K562 (cell line): ENCODE measurements around the gene ZFP64.

Experiments
- GTF2F1 ChIP-seq: IDR thresholded peaks from 2 replicates; pipeline ENCODE4 v1.6.1; 2011; ENCODE audit warnings: low read depth, low read length, improper control_type of control experiment
- MAX ChIP-seq: sonication (generic); formaldehyde crosslinking; IDR thresholded peaks from 2 replicates; pipeline ENCODE4 v1.9.0; 2022; ENCODE audit warnings: mild to moderate bottlenecking, missing genetic modification reagents
- NKRF ChIP-seq: fragments of 450-650 bp; IDR thresholded peaks from 2 replicates; pipeline ENCODE4 v1.6.1; 2016; ENCODE audit warnings: borderline replicate concordance
- RAD51 ChIP-seq: fragments of 450-650 bp; IDR thresholded peaks from 2 replicates; pipeline ENCODE4 v1.7.1; 2016; ENCODE audit warnings: low read depth, mild to moderate bottlenecking, borderline replicate concordance
- U2AF1 ChIP-seq: fragments of 200-400 bp; formaldehyde crosslinking; optimal IDR thresholded peaks from 2 replicates; pipeline ENCODE3; 2017; ENCODE audit warnings: mild to moderate bottlenecking, low read depth, low read length, moderate library complexity
- UBTF ChIP-seq, 2 experiments: IDR thresholded peaks; 2 replicates each; pipeline ENCODE4 v1.6.1; 2012; ENCODE audit warnings: improper control_type of control experiment in 2 of 2, low read depth in 2 of 2, low read length in 2 of 2, borderline replicate concordance in 1 of 2
- ZNF830 ChIP-seq: fragments of 250-450 bp; sonication (Bioruptor Pico); IDR thresholded peaks from 2 replicates; pipeline ENCODE4 v1.5.0; 2021; ENCODE audit warnings: mild to moderate bottlenecking

GRCh38 chr20:52239102-52239501, 47.5 kb upstream of the ZFP64 start:
- TF ChIP-seq RAD51 = no peak
- TF ChIP-seq U2AF1 = no peak
- no peak for TF ChIP-seq MAX
- no peak for TF ChIP-seq ZNF830 (CRISPR knock-in tag)
- no peak for TF ChIP-seq NKRF
- TF ChIP-seq GTF2F1 = no peak
- no peak for TF ChIP-seq UBTF (IDR thresholded peaks at IDR 0.05; ENCODE audit: borderline replicate concordance in 1 of 2, low read depth in 2 of 2, low read length in 2 of 2)
